A673 (cell line): ENCODE measurements around the gene TEP1.

Source experiments
- EZH2 ChIP-seq: fragments of 200-600 bp; sonication (generic); IDR thresholded peaks from 2 replicates; pipeline ENCODE4 v1.6.1; 2017; ENCODE audit warnings: borderline replicate concordance, low read depth, mild to moderate bottlenecking, mixed read lengths, antibody characterized with exemption, low read length; ENCODE audit not compliant: poor library complexity, severe bottlenecking
- TF ChIP-seq, protein P1 (sequence below): fragments of 300-800, 200-600 bp; sonication (generic); conservative IDR thresholded peaks from 2 replicates; pipeline ENCODE4 v1.5.1; 2017; ENCODE audit warnings: low read depth, mild to moderate bottlenecking, antibody characterized with exemption, low read length, moderate library complexity, mixed read lengths

DNA sequence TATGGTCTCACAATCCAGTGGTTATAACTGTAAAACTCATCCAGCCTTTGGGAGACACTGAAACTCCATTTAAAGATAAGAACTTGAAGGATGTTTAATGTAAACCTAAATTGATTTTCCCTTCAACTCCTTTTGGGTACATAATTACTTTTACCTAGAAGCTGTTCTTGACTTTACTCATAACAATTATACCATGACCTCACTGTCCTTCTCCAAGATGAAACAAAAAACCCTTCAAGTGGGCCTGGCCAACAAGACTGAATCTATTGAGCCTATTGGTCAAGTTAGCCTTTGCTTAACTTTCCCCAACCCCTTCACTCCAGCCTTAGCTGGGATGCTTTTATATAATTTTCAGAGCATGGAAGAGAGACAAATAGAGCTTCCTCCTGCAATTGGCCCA, 47.4 kb downstream of the TEP1 start:
- TF ChIP-seq, protein P1, sequence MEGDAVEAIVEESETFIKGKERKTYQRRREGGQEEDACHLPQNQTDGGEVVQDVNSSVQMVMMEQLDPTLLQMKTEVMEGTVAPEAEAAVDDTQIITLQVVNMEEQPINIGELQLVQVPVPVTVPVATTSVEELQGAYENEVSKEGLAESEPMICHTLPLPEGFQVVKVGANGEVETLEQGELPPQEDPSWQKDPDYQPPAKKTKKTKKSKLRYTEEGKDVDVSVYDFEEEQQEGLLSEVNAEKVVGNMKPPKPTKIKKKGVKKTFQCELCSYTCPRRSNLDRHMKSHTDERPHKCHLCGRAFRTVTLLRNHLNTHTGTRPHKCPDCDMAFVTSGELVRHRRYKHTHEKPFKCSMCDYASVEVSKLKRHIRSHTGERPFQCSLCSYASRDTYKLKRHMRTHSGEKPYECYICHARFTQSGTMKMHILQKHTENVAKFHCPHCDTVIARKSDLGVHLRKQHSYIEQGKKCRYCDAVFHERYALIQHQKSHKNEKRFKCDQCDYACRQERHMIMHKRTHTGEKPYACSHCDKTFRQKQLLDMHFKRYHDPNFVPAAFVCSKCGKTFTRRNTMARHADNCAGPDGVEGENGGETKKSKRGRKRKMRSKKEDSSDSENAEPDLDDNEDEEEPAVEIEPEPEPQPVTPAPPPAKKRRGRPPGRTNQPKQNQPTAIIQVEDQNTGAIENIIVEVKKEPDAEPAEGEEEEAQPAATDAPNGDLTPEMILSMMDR = no peak
- TF ChIP-seq EZH2 = no peak
